Measurements from ENCODE around the gene TEX9.

- TF ChIP-seq CTCF (conservative IDR thresholded peaks at IDR 0.05 in 1 of 2, IDR thresholded peaks at IDR 0.05 in 1 of 2; ENCODE audit: low read depth in 1 of 2, low read length in 2 of 2) (no peak), EZH2 (IDR thresholded peaks at IDR 0.05; ENCODE audit: low read length, missing control alignments) (no peak)
Observed at GRCh38 chr15:56346414-56346813, 18.8 kb upstream of the TEX9 start.
